B cell (primary cell): ENCODE results near the gene EBF3. TPM values are rescaled to one million over a fixed set of nuclear protein-coding genes. Genes with fewer than 3 reads are reported as not detected.
A peak's percentile ranks its signal among the peaks of the same experiment; 100 is the strongest.

Source experiments
- ATAC-seq: fragments of 200-7000 bp; cut with Tn5 transposase; one replicate; pipeline ENCODE4 v1.10.0; 2021; ENCODE audit warnings: low read depth, mild to moderate bottlenecking, moderate number of reproducible peaks, moderate library complexity
- CTCF ChIA-PET: fragments of 350-600 bp; sonication (Branson Sonifier 250); formaldehyde crosslinking; loops from one replicate; lab custom pipeline; 2021; ENCODE audit warnings: antibody characterized with exemption, inconsistent platforms; lab: Charles Lee
- POLR2A ChIA-PET: fragments of 350-600 bp; sonication (Branson Sonifier 250); formaldehyde crosslinking; loops from one replicate; lab custom pipeline; 2021; ENCODE audit warnings: antibody characterized with exemption; lab: Charles Lee
- DNase-seq: peaks from one replicate; pipeline ENCODE4 v3.0.0; 2013
- H2AFZ ChIP-seq: 2 replicates; pipeline ENCODE4 v1.6.1; 2012; ENCODE audit warnings: mild to moderate bottlenecking, low read depth, low read length; ENCODE audit not compliant: insufficient read depth, poor library complexity, severe bottlenecking
- H3K27ac ChIP-seq, 2 donors: 1 replicate in 1 of 2; 2 replicates in 1 of 2; pipeline ENCODE4 v1.5.1; 2012 to 2013; ENCODE audit warnings: low read length in 2 of 2, mild to moderate bottlenecking in 2 of 2, moderate library complexity in 1 of 2
- H3K27me3 ChIP-seq, 4 experiments: fragments of 200-600 bp in 1 of 4; sonication (generic) in 1 of 4; replicated peaks in 1 of 4; 1 replicate in 2 of 4; 2 replicates in 2 of 4; pipeline versions ENCODE4 v1.6.1 to v1.7.0; 2013 to 2016; ENCODE audit warnings: low read length in 3 of 4, mild to moderate bottlenecking in 2 of 4, mixed read lengths in 1 of 4, moderate library complexity in 1 of 4; ENCODE audit not compliant: insufficient read depth in 4 of 4, control insufficient read depth in 3 of 4; ENCODE audit errors: control extremely low read depth in 1 of 4
- H3K36me3 ChIP-seq, 2 experiments: replicated peaks in 1 of 2; 1 replicate in 1 of 2; 2 replicates in 1 of 2; pipeline versions ENCODE4 v1.6.1 to v1.7.1; 2013; ENCODE audit warnings: low read length in 1 of 2; ENCODE audit not compliant: insufficient read depth in 2 of 2, control insufficient read depth in 1 of 2; ENCODE audit errors: control extremely low read depth in 1 of 2, extremely low read depth in 1 of 2
- H3K4me1 ChIP-seq, 2 donors: fragments of 200-600 bp in 1 of 2; sonication (generic) in 1 of 2; 1 replicate in 1 of 2; 2 replicates in 1 of 2; pipeline versions ENCODE4 v1.5.1 to v1.6.1; 2013 to 2017; ENCODE audit warnings: low read length in 2 of 2; ENCODE audit not compliant: control insufficient read depth in 2 of 2, insufficient read depth in 2 of 2
- H3K4me2 ChIP-seq: replicated peaks from 2 replicates; pipeline ENCODE3; 2012; ENCODE audit warnings: mild to moderate bottlenecking, low read depth, low read length; ENCODE audit not compliant: poor library complexity, severe bottlenecking
- H3K4me3 ChIP-seq, 5 experiments: fragments of 200-600 bp in 1 of 5; sonication (generic) in 1 of 5; 1 replicate in 3 of 5; 2 replicates in 2 of 5; pipeline versions ENCODE4 v1.5.1 to v1.7.0; 2011 to 2016; ENCODE audit warnings: low read length in 4 of 5, mild to moderate bottlenecking in 4 of 5, low read depth in 2 of 5, control low read depth in 1 of 5, moderate library complexity in 1 of 5; ENCODE audit not compliant: insufficient read depth in 1 of 5; ENCODE audit errors: control extremely low read depth in 1 of 5, extremely low read depth in 1 of 5
- H3K79me2 ChIP-seq: fragments of 200-600 bp; sonication (generic); one replicate; pipeline ENCODE4 v1.6.0; 2016; ENCODE audit warnings: low read length; ENCODE audit not compliant: control insufficient read depth, insufficient read depth
- H3K9ac ChIP-seq: fragments of 200-600 bp; sonication (generic); 2 replicates; pipeline ENCODE4 v1.6.1; 2017; ENCODE audit warnings: mild to moderate bottlenecking, low read length, moderate library complexity
- H3K9me3 ChIP-seq, 3 donors: one replicate each; pipeline versions ENCODE4 v1.6.1 to v1.7.1; 2013; ENCODE audit warnings: low read length in 2 of 3; ENCODE audit not compliant: control insufficient read depth in 2 of 3, insufficient read depth in 1 of 3; ENCODE audit errors: control extremely low read depth in 1 of 3
- H4K20me1 ChIP-seq: 2 replicates; pipeline ENCODE4 v1.6.0; 2012; ENCODE audit warnings: mild to moderate bottlenecking, low read length; ENCODE audit not compliant: insufficient read depth, control insufficient read depth, poor library complexity, severe bottlenecking
- H3K27ac Mint-ChIP-seq: one replicate; pipeline ENCODE4 v1.8.0; 2021; ENCODE audit warnings: mixed read lengths
- H3K27me3 Mint-ChIP-seq: one replicate; pipeline ENCODE4 v1.8.0; 2021; ENCODE audit warnings: mixed read lengths
- H3K4me1 Mint-ChIP-seq: one replicate; pipeline ENCODE4 v1.8.0; 2021; ENCODE audit warnings: mixed read lengths
- H3K4me3 Mint-ChIP-seq: one replicate; pipeline ENCODE4 v1.8.0; 2021; ENCODE audit warnings: mixed read lengths
- H3K9me3 Mint-ChIP-seq: one replicate; pipeline ENCODE4 v1.8.0; 2022; ENCODE audit warnings: mixed read lengths; ENCODE audit not compliant: insufficient read depth
- CTCF ChIP-seq: fragments of 200-600 bp; IDR thresholded peaks from one replicate; pipeline ENCODE4 v1.8.0; 2022; ENCODE audit warnings: antibody characterized with exemption, mild to moderate bottlenecking
- EZH2 ChIP-seq: IDR thresholded peaks from 2 replicates; pipeline ENCODE4 v1.6.1; 2012; ENCODE audit warnings: borderline replicate concordance, low read depth, mild to moderate bottlenecking, moderate library complexity, low read length; ENCODE audit not compliant: insufficient read depth, poor library complexity, severe bottlenecking
- WGBS: methylation state at CpG from one replicate; pipeline ENCODE4 v1.1.5; 2013; ENCODE audit warnings: missing lambda C conversion rate; ENCODE audit not compliant: insufficient coverage; 5-methylcytosine and 5-hydroxymethylcytosine counted together
- intact Hi-C: fragments of 100-400 bp; cut with micrococcal nuclease; formaldehyde crosslinking; loops from one replicate; pipeline ENCODE4 v1.10.0; 2022
- polyA plus RNA-seq: library from polyadenylated mRNA; depleted of rRNA; stranded (reverse); fragments of >200 nt; gene quantifications from 2 replicates; pipeline ENCODE4 v1.2.3, GENCODE V29; 2012
- total RNA-seq, 2 donors: library from RNA; stranded (reverse); fragments of 120-200 nt in 1 of 2; gene quantifications; 1 replicate in 1 of 2; 2 replicates in 1 of 2; pipeline versions ENCODE4 v1.2.3 to v1.2.4, GENCODE V29; 2013 to 2022

Gene EBF3
- total and polyA plus RNA-seq, 2 donors (not counting 1 experiment from before 2014, with no cell fraction given), result not detected

- WGBS, result 68% methylated on average over 6 of the region's 9 CpGs
- H3K36me3 ChIP-seq, result no peaks in the 10 kb centered on the region
- H3K4me2 ChIP-seq, result no peak overlapping the region
- intact Hi-C loops, result no loop called here
- H3K27me3 ChIP-seq, result no peaks in the 10 kb centered on the region
- Mint-ChIP-seq H3K4me3 (no peak overlapping the region), H3K27me3 (no peaks in the 10 kb centered on the region), H3K27ac (no peak overlapping the region), H3K9me3 (no peaks in the 10 kb centered on the region), H3K4me1 (no peaks in the 10 kb centered on the region)
- ATAC-seq, result no peak
- DNase-seq, result no peak
- no peak overlapping the region for H3K27ac ChIP-seq
- ChIA-PET POLR2A (no interaction called here), CTCF (interaction anchor here (0.6 to 1.2 kb wide), 2 partner anchors 9 to 82 kb away, joined by 3 read pairs; no protein-coding TSS in a partner anchor)
- TF ChIP-seq CTCF (peak; percentile 46), EZH2 (no peak)
- no peaks in the 10 kb centered on the region for H3K79me2 ChIP-seq
- no peaks in the 10 kb centered on the region for H3K9me3 ChIP-seq
- H3K4me1 ChIP-seq, result no peaks in the 10 kb centered on the region
- H4K20me1 ChIP-seq, result no peaks in the 10 kb centered on the region
- H3K4me3 ChIP-seq, result no peak overlapping the region
- no peak overlapping the region for H3K9ac ChIP-seq
- no peak overlapping the region for H2AFZ ChIP-seq
Observed at GRCh38 chr10:129877773-129878371, 86.2 kb downstream of the EBF3 start.

- H3K9me3 Mint-ChIP-seq, result no peaks in the 10 kb centered on the region
- no peaks in the 10 kb centered on the region for H3K79me2 ChIP-seq
- H4K20me1 ChIP-seq, result no peaks in the 10 kb centered on the region
- TF ChIP-seq CTCF (no peak), EZH2 (no peak)
- H3K4me2 ChIP-seq, result no peak overlapping the region
- no peak overlapping the region for H3K4me3 ChIP-seq
- intact Hi-C loops, result no loop called here
- WGBS, result 85% methylated on average over 4 of the region's 5 CpGs
- H3K4me3 Mint-ChIP-seq, result no peak overlapping the region
- ChIA-PET CTCF (no interaction called here), POLR2A (no interaction called here)
- H3K27me3 Mint-ChIP-seq, result peaks cover 4% of the 10 kb centered on the region
- H3K9me3 ChIP-seq, result no peaks in the 10 kb centered on the region
- no peak overlapping the region for H3K27ac ChIP-seq
- H3K9ac ChIP-seq, result no peak overlapping the region
- H2AFZ ChIP-seq, result no peak overlapping the region
- no peak for DNase-seq
- no peaks in the 10 kb centered on the region for H3K36me3 ChIP-seq
- H3K4me1 Mint-ChIP-seq, result no peaks in the 10 kb centered on the region
- ATAC-seq, result no peak
- H3K4me1 ChIP-seq, result no peaks in the 10 kb centered on the region
- no peak overlapping the region for H3K27ac Mint-ChIP-seq
- no peaks in the 10 kb centered on the region for H3K27me3 ChIP-seq
Observed at GRCh38 chr10:129876838-129877237, 87.2 kb downstream of the EBF3 start.
